GM12878 (cell line): ENCODE results near the gene SNF8. TPM values are rescaled to one million over a fixed set of nuclear protein-coding genes. Genes with fewer than 3 reads are reported as not detected.

ENCODE experiments used
- ATAC-seq: fragments of 200-7000 bp; cut with Tn5 transposase; 3 replicates; pipeline ENCODE4 v1.9.1; 2020; ENCODE audit warnings: mild to moderate bottlenecking, moderate library complexity
- BruUV-seq: library from RNA; stranded (reverse); fragments of 400-500 nt; replicated peaks from 2 replicates; lab custom pipeline; 2021; lab: Mats Ljungman, UMichigan
- CTCF ChIA-PET: fragments of 300-600 bp; sonication (Branson Sonifier 250); formaldehyde crosslinking; extraction: SDS; loops from one replicate; lab custom pipeline; 2021; ENCODE audit warnings: inconsistent platforms; lab: Yijun Ruan, JAX
- POLR2A ChIA-PET: fragments of 350-600 bp; formaldehyde crosslinking; extraction: SDS; loops from one replicate; lab custom pipeline; 2021; ENCODE audit warnings: inconsistent platforms; lab: Charles Lee
- RAD21 ChIA-PET: fragments of 300-600 bp; sonication (Branson Sonifier 250); formaldehyde crosslinking; loops from one replicate; lab custom pipeline; 2023; ENCODE audit warnings: antibody characterized with exemption; ENCODE audit not compliant: unreplicated experiment; lab: Charles Lee
- SMC1A ChIA-PET: fragments of 300-600 bp; sonication (Branson Sonifier 250); formaldehyde crosslinking; loops from one replicate; lab custom pipeline; 2023; ENCODE audit not compliant: unreplicated experiment, uncharacterized antibody; lab: Charles Lee
- DNase-seq: peaks from one replicate; pipeline ENCODE4 v3.0.0-alpha.2; 2011; ENCODE audit warnings: low read depth, low spot score
- FAIRE-seq: peaks from 3 replicates; lab custom pipeline; 2011; peaks lifted over from hg19 to GRCh38; lab: Jason Lieb, UNC
- H2AFZ ChIP-seq: 2 replicates; pipeline ENCODE4 v1.6.0; 2011; ENCODE audit warnings: low read depth, low read length, control low read depth; ENCODE audit not compliant: control insufficient read depth
- H3K27ac ChIP-seq: 2 replicates; pipeline ENCODE4 v1.5.1; 2011; ENCODE audit warnings: control low read depth; ENCODE audit not compliant: control insufficient read depth, insufficient read depth
- H3K27me3 ChIP-seq, 2 experiments: replicated peaks in 1 of 2; 2 replicates each; pipeline versions ENCODE4 v1.6.0 to v1.6.1; 2011; ENCODE audit warnings: low read length in 1 of 2; ENCODE audit not compliant: control insufficient read depth in 2 of 2, insufficient read depth in 2 of 2
- H3K36me3 ChIP-seq, 2 experiments: 2 replicates each; pipeline ENCODE4 v1.5.1; 2011; ENCODE audit warnings: low read length in 1 of 2; ENCODE audit not compliant: control insufficient read depth in 2 of 2, insufficient read depth in 2 of 2
- H3K4me1 ChIP-seq: 2 replicates; pipeline ENCODE4 v1.6.1; 2011; ENCODE audit warnings: mild to moderate bottlenecking, low read length, moderate library complexity, mixed read lengths; ENCODE audit not compliant: control insufficient read depth, insufficient read depth
- H3K4me2 ChIP-seq: 2 replicates; pipeline ENCODE4 v1.6.0; 2011; ENCODE audit warnings: control low read depth; ENCODE audit not compliant: control insufficient read depth, insufficient read depth
- H3K4me3 ChIP-seq: fragments of 200-600 bp; sonication (generic); 2 replicates; pipeline ENCODE4 v1.5.1; 2016
- H3K79me2 ChIP-seq: 2 replicates; pipeline ENCODE4 v1.6.0; 2011; ENCODE audit warnings: low read length; ENCODE audit not compliant: control insufficient read depth, insufficient read depth
- H3K9ac ChIP-seq: 2 replicates; pipeline ENCODE4 v1.8.0; 2011; ENCODE audit warnings: low read length, control low read depth, mixed read lengths; ENCODE audit not compliant: control insufficient read depth, insufficient read depth
- H3K9me3 ChIP-seq: replicated peaks from 3 replicates; pipeline ENCODE4 v1.5.1; 2011; ENCODE audit warnings: mild to moderate bottlenecking, low read length; ENCODE audit not compliant: control insufficient read depth, insufficient read depth
- H4K20me1 ChIP-seq: 2 replicates; pipeline ENCODE4 v1.6.0; 2011; ENCODE audit not compliant: control insufficient read depth, insufficient read depth
- CREM ChIP-seq: IDR thresholded peaks from 2 replicates; pipeline ENCODE4 v1.6.1; 2014; ENCODE audit warnings: antibody characterized with exemption, low read depth
- DPF2 ChIP-seq: fragments of 450-650 bp; IDR thresholded peaks from 2 replicates; pipeline ENCODE4 v1.6.1; 2017; ENCODE audit warnings: mild to moderate bottlenecking
- HDAC6 ChIP-seq: fragments of 200-600 bp; sonication (generic); IDR thresholded peaks from one replicate; pipeline ENCODE4 v1.8.0; 2017; ENCODE audit warnings: antibody characterized with exemption; ENCODE audit not compliant: unreplicated experiment
- IRF4 ChIP-seq: IDR thresholded peaks from 2 replicates; pipeline ENCODE4 v1.6.1; 2011; ENCODE audit warnings: low read depth, low read length
- JUND ChIP-seq: IDR thresholded peaks from 2 replicates; pipeline ENCODE4 v1.6.1; 2012; ENCODE audit warnings: low read depth, mild to moderate bottlenecking, low read length, improper control_type of control experiment, moderate library complexity
- SMC3 ChIP-seq: IDR thresholded peaks from 2 replicates; pipeline ENCODE4 v1.6.1; 2011; ENCODE audit warnings: low read length, improper control_type of control experiment, borderline replicate concordance
- SREBF1 ChIP-seq: IDR thresholded peaks from 2 replicates; pipeline ENCODE4 v1.6.1; 2012; ENCODE audit warnings: mild to moderate bottlenecking, low read length
- SRF ChIP-seq, 2 experiments: IDR thresholded peaks; 2 replicates each; pipeline ENCODE4 v1.6.1; 2011; ENCODE audit warnings: low read depth in 2 of 2, low read length in 2 of 2, mild to moderate bottlenecking in 1 of 2, moderate library complexity in 1 of 2
- ZNF207 ChIP-seq: fragments of 450-650 bp; IDR thresholded peaks from 2 replicates; pipeline ENCODE4 v1.6.1; 2014; ENCODE audit warnings: antibody characterized with exemption, mild to moderate bottlenecking, borderline replicate concordance
- ZNF384 ChIP-seq: IDR thresholded peaks from 2 replicates; pipeline ENCODE4 v1.6.1; 2012; ENCODE audit warnings: low read depth, mild to moderate bottlenecking, low read length, improper control_type of control experiment, borderline replicate concordance
- in situ Hi-C: fragments of 300-500 bp; cut with MboI; formaldehyde crosslinking; loops from 9 replicates; pipeline ENCODE4 v1.14.3; 2018; ENCODE audit warnings: mixed read lengths
- intact Hi-C: fragments of 100-400 bp; cut with micrococcal nuclease; formaldehyde crosslinking; loops from one replicate; pipeline ENCODE4 v1.14.2; 2022; ENCODE audit not compliant: unreplicated experiment
- polyA plus RNA-seq, 11 experiments: library from polyadenylated mRNA; depleted of rRNA in 4 of 11; unstranded in 6 of 11; stranded (reverse) in 5 of 11; fragments of >200 nt; fragmentation: Nextera tagmentation in 4 of 11; fragmentation: Illumina TruSeq in 1 of 11; extraction: Ambion mirVana in 4 of 11; extraction: Trizol in 1 of 11; gene quantifications; 1 replicate in 1 of 11; 2 replicates in 10 of 11; pipeline versions ENCODE4 v1.2.1 to v1.2.3, GENCODE V29; 2011 to 2016; ENCODE audit warnings: inconsistent platforms in 2 of 11, missing spikeins in 2 of 11, low read depth in 1 of 11
- total RNA-seq, 4 experiments: library from RNA; depleted of rRNA in 3 of 4; stranded (reverse); fragments of >200 nt in 3 of 4; fragmentation: Illumina TruSeq in 1 of 4; extraction: Trizol in 1 of 4; gene quantifications; 2 replicates each; pipeline versions ENCODE4 v1.2.1 to v1.2.3, GENCODE V29; 2013 to 2021
- TF ChIP-seq, protein P1 (sequence below): IDR thresholded peaks from 2 replicates; pipeline ENCODE4 v1.6.1; 2011; ENCODE audit warnings: low read depth, mild to moderate bottlenecking, low read length, moderate library complexity, borderline replicate concordance; ENCODE audit errors: extremely low read depth
- TF ChIP-seq, protein P2 (sequence below): fragments of 150-350 bp; IDR thresholded peaks from 2 replicates; pipeline ENCODE4 v1.6.1; 2016; ENCODE audit warnings: low read depth, low read length
- TF ChIP-seq, protein P3 (sequence below): fragments of 450-650 bp; IDR thresholded peaks from 2 replicates; pipeline ENCODE4 v1.6.1; 2017; ENCODE audit warnings: antibody characterized with exemption, mild to moderate bottlenecking, moderate library complexity
- TF ChIP-seq, protein P4 (sequence below): fragments of 450-650 bp; conservative IDR thresholded peaks from 2 replicates; pipeline ENCODE4 v1.6.1; 2017; ENCODE audit warnings: mild to moderate bottlenecking, moderate library complexity
- TF ChIP-seq, protein P5 (sequence below): fragments of 450-650 bp; IDR thresholded peaks from 2 replicates; pipeline ENCODE4 v1.6.1; 2016; ENCODE audit warnings: mild to moderate bottlenecking

The SNF8 gene
- total and polyA plus RNA-seq, 10 of the 15 experiments (the other 5 are each of a cell fraction or from before 2014, with no cell fraction given) = 6.1 to 228 (median 95.6) TPM

DNA sequence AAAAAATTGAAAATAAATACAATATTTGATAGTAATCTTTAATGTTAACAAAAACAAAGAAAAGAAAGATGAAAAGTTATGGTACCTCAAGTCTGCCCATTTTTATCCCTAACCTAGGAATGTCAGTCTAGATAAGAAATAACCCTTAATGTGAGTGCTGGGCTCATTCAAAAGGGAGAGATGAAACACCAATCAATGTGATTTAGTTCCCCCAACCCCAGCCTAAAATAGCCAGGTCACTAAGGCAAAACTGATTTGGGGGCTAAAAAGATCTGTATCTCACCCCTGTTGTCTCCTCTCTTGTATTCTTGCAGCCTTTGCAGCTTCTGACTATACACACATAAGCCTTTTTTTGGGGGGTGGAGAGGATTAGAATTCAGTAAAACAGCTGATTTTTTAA, 49.3 kb upstream of the SNF8 start:
- RAD21 ChIA-PET = interaction anchor here (1.0 kb wide), 1 partner anchor 198 kb away, joined by 3 read pairs; no protein-coding TSS in a partner anchor
- no peak for FAIRE-seq
- Histone ChIP-seq H3K27ac (no peak overlapping the region), H3K27me3 (peaks cover 17 to 18% of the 10 kb centered on the region in 2 experiments), H3K79me2 (no peaks in the 10 kb centered on the region), H3K9ac (no peak overlapping the region), H3K4me3 (no peak overlapping the region), H3K4me1 (peaks cover 4% of the 10 kb centered on the region; the same call in 1 of the 2 replicates), H2AFZ (no peak overlapping the region), H3K36me3 (no peaks in the 10 kb centered on the region), H4K20me1 (no peaks in the 10 kb centered on the region), H3K4me2 (no peak overlapping the region), H3K9me3 (no peaks in the 10 kb centered on the region)
- ATAC-seq = no peak
- BruUV-seq = no TSS peak
- intact Hi-C loops (no loop called here), in situ Hi-C loops (no loop called here)
- POLR2A ChIA-PET = interaction anchor here (1.3 kb wide), 1 partner anchor 101 kb away, joined by 3 read pairs; the partner anchor contains the start of gene ATP5MC1
- no peak for DNase-seq
- CTCF ChIA-PET = interaction anchor here (0.9 to 1.6 kb wide), 4 partner anchors 15 to 269 kb away, joined by 3 to 5 read pairs (median 3); no protein-coding TSS in a partner anchor
- SMC1A ChIA-PET = interaction anchor here (1.2 kb wide), 1 partner anchor 34 kb away, joined by 3 read pairs; no protein-coding TSS in a partner anchor
- TF ChIP-seq HDAC6 (no peak), SREBF1 (no peak), JUND (no peak), ZNF384 (no peak), CREM (no peak), DPF2 (no peak), IRF4 (no peak), SRF (IDR thresholded peaks at IDR 0.05; ENCODE audit: low read depth in 2 of 2, low read length in 2 of 2) (no peak), ZNF207 (no peak), SMC3 (no peak)
- TF ChIP-seq, protein P1, sequence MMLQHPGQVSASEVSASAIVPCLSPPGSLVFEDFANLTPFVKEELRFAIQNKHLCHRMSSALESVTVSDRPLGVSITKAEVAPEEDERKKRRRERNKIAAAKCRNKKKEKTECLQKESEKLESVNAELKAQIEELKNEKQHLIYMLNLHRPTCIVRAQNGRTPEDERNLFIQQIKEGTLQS = no peak
- TF ChIP-seq, protein P2, sequence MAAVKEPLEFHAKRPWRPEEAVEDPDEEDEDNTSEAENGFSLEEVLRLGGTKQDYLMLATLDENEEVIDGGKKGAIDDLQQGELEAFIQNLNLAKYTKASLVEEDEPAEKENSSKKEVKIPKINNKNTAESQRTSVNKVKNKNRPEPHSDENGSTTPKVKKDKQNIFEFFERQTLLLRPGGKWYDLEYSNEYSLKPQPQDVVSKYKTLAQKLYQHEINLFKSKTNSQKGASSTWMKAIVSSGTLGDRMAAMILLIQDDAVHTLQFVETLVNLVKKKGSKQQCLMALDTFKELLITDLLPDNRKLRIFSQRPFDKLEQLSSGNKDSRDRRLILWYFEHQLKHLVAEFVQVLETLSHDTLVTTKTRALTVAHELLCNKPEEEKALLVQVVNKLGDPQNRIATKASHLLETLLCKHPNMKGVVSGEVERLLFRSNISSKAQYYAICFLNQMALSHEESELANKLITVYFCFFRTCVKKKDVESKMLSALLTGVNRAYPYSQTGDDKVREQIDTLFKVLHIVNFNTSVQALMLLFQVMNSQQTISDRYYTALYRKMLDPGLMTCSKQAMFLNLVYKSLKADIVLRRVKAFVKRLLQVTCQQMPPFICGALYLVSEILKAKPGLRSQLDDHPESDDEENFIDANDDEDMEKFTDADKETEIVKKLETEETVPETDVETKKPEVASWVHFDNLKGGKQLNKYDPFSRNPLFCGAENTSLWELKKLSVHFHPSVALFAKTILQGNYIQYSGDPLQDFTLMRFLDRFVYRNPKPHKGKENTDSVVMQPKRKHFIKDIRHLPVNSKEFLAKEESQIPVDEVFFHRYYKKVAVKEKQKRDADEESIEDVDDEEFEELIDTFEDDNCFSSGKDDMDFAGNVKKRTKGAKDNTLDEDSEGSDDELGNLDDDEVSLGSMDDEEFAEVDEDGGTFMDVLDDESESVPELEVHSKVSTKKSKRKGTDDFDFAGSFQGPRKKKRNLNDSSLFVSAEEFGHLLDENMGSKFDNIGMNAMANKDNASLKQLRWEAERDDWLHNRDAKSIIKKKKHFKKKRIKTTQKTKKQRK = no peak
- TF ChIP-seq, protein P3, sequence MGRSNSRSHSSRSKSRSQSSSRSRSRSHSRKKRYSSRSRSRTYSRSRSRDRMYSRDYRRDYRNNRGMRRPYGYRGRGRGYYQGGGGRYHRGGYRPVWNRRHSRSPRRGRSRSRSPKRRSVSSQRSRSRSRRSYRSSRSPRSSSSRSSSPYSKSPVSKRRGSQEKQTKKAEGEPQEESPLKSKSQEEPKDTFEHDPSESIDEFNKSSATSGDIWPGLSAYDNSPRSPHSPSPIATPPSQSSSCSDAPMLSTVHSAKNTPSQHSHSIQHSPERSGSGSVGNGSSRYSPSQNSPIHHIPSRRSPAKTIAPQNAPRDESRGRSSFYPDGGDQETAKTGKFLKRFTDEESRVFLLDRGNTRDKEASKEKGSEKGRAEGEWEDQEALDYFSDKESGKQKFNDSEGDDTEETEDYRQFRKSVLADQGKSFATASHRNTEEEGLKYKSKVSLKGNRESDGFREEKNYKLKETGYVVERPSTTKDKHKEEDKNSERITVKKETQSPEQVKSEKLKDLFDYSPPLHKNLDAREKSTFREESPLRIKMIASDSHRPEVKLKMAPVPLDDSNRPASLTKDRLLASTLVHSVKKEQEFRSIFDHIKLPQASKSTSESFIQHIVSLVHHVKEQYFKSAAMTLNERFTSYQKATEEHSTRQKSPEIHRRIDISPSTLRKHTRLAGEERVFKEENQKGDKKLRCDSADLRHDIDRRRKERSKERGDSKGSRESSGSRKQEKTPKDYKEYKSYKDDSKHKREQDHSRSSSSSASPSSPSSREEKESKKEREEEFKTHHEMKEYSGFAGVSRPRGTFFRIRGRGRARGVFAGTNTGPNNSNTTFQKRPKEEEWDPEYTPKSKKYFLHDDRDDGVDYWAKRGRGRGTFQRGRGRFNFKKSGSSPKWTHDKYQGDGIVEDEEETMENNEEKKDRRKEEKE = no peak
- TF ChIP-seq, protein P4, sequence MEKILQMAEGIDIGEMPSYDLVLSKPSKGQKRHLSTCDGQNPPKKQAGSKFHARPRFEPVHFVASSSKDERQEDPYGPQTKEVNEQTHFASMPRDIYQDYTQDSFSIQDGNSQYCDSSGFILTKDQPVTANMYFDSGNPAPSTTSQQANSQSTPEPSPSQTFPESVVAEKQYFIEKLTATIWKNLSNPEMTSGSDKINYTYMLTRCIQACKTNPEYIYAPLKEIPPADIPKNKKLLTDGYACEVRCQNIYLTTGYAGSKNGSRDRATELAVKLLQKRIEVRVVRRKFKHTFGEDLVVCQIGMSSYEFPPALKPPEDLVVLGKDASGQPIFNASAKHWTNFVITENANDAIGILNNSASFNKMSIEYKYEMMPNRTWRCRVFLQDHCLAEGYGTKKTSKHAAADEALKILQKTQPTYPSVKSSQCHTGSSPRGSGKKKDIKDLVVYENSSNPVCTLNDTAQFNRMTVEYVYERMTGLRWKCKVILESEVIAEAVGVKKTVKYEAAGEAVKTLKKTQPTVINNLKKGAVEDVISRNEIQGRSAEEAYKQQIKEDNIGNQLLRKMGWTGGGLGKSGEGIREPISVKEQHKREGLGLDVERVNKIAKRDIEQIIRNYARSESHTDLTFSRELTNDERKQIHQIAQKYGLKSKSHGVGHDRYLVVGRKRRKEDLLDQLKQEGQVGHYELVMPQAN = no peak
- TF ChIP-seq, protein P5, sequence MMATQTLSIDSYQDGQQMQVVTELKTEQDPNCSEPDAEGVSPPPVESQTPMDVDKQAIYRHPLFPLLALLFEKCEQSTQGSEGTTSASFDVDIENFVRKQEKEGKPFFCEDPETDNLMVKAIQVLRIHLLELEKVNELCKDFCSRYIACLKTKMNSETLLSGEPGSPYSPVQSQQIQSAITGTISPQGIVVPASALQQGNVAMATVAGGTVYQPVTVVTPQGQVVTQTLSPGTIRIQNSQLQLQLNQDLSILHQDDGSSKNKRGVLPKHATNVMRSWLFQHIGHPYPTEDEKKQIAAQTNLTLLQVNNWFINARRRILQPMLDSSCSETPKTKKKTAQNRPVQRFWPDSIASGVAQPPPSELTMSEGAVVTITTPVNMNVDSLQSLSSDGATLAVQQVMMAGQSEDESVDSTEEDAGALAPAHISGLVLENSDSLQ = no peak
